ENCODE measurements around the gene TAF3. TPM values are rescaled to one million over a fixed set of nuclear protein-coding genes. Genes with fewer than 3 reads are reported as not detected.

TAF3 gene
- total RNA-seq, 1 donor from 2014 or later = 11.8 TPM

GRCh38 chr10:8049045-8049864 is 230.9 kb downstream of the TAF3 start:
- no peak for DNase-seq (ENCODE audit: missing footprints)

GRCh38 chr10:8049865-8050555 is 231.7 kb downstream of the TAF3 start:
- intact Hi-C loops (cut with DNase I) = loop anchor here (5.0 to 10.0 kb wide), 3 partner anchors 225 to 425 kb away; no protein-coding TSS in a partner anchor
- ATAC-seq = no peak
- no peak for DNase-seq (ENCODE audit: missing footprints)

More at GRCh38 chr10:8049045-8049864, 230.9 kb downstream of the TAF3 start:
- intact Hi-C loops (cut with DNase I) = no loop called here
- no peak for ATAC-seq

- intact Hi-C loops (cut with DNase I) = loop anchor here (5.0 to 10.0 kb wide), 3 partner anchors 224 to 424 kb away; no protein-coding TSS in a partner anchor
- no peak for DNase-seq (ENCODE audit: missing footprints)
- no peak for ATAC-seq
These were observed 232.3 kb downstream of the TAF3 start for GRCh38 chr10:8050556-8051108.

- DNase-seq (ENCODE audit: missing footprints) = no peak
- no peak for ATAC-seq
- intact Hi-C loops (cut with DNase I) = loop anchor here (5.0 to 10.0 kb wide), 3 partner anchors 224 to 424 kb away; no protein-coding TSS in a partner anchor
These were observed 233.0 kb downstream of the TAF3 start for GRCh38 chr10:8051109-8051821.

GRCh38 chr10:8051851-8052257 is 233.5 kb downstream of the TAF3 start:
- DNase-seq (ENCODE audit: missing footprints) (no peak), ATAC-seq (no peak)
- intact Hi-C loops (cut with DNase I) = loop anchor here (5.0 to 10.0 kb wide), 3 partner anchors 223 to 423 kb away; no protein-coding TSS in a partner anchor

GRCh38 chr10:8052341-8052955 is 234.1 kb downstream of the TAF3 start:
- no peak for ATAC-seq
- no peak for DNase-seq (ENCODE audit: missing footprints)
- intact Hi-C loops (cut with DNase I) = loop anchor here (5.0 to 10.0 kb wide), 3 partner anchors 222 to 422 kb away; no protein-coding TSS in a partner anchor

GRCh38 chr10:8052956-8053445 is 234.7 kb downstream of the TAF3 start:
- intact Hi-C loops (cut with DNase I) = loop anchor here (5.0 to 10.0 kb wide), 3 partner anchors 222 to 422 kb away; no protein-coding TSS in a partner anchor
- DNase-seq (ENCODE audit: missing footprints) (no peak), ATAC-seq (no peak)

GRCh38 chr10:8053446-8054243 is 235.3 kb downstream of the TAF3 start:
- peak; percentile 87 for DNase-seq (ENCODE audit: missing footprints)
- peak; percentile 77 for ATAC-seq
- intact Hi-C loops (cut with DNase I) = loop anchor here (5.0 to 10.0 kb wide), 3 partner anchors 221 to 421 kb away; no protein-coding TSS in a partner anchor

- intact Hi-C loops (cut with DNase I) = loop anchor here (5.0 to 10.0 kb wide), 3 partner anchors 221 to 421 kb away; no protein-coding TSS in a partner anchor
- peak; percentile 1 for ATAC-seq
- no peak for DNase-seq (ENCODE audit: missing footprints)
These were observed 235.9 kb downstream of the TAF3 start for GRCh38 chr10:8054244-8054493.

GRCh38 chr10:8054494-8055407 is 236.4 kb downstream of the TAF3 start, which contains the start of gene GATA3:
GATA3 (plus strand) TSS chr10:8054688; CDS start chr10:8055656, 968 bp downstream.
- DNase-seq (ENCODE audit: missing footprints) (no peak), ATAC-seq (peak; percentile 42)
- intact Hi-C loops (cut with DNase I) = loop anchor here (5.0 to 10.0 kb wide), 3 partner anchors 220 to 420 kb away; no protein-coding TSS in a partner anchor

GRCh38 chr10:8055420-8056349 is 237.4 kb downstream of the TAF3 start:
- no peak for ATAC-seq
- intact Hi-C loops (cut with DNase I) = loop anchor here (10.0 kb wide), 2 partner anchors 219 to 419 kb away; no protein-coding TSS in a partner anchor

GRCh38 chr10:8056378-8056777 is 238.1 kb downstream of the TAF3 start:
- no peak for DNase-seq (ENCODE audit: missing footprints)
- ATAC-seq = no peak
- intact Hi-C loops (cut with DNase I) = loop anchor here (10.0 kb wide), 2 partner anchors 218 to 418 kb away; no protein-coding TSS in a partner anchor

More at GRCh38 chr10:8055420-8056349, 237.4 kb downstream of the TAF3 start:
- DNase-seq (ENCODE audit: missing footprints) = peak; percentile 53

- DNase-seq (ENCODE audit: missing footprints) (no peak), ATAC-seq (no peak)
- intact Hi-C loops (cut with DNase I) = loop anchor here (10.0 kb wide), 2 partner anchors 218 to 418 kb away; no protein-coding TSS in a partner anchor
These were observed 238.6 kb downstream of the TAF3 start for GRCh38 chr10:8056871-8057331.

GRCh38 chr10:8057636-8058273 is 239.4 kb downstream of the TAF3 start:
- intact Hi-C loops (cut with DNase I) = loop anchor here (10.0 kb wide), 2 partner anchors 217 to 417 kb away; no protein-coding TSS in a partner anchor
- ATAC-seq (no peak), DNase-seq (ENCODE audit: missing footprints) (no peak)
